ENCODE measurements around the gene KAT6B.

DNA sequence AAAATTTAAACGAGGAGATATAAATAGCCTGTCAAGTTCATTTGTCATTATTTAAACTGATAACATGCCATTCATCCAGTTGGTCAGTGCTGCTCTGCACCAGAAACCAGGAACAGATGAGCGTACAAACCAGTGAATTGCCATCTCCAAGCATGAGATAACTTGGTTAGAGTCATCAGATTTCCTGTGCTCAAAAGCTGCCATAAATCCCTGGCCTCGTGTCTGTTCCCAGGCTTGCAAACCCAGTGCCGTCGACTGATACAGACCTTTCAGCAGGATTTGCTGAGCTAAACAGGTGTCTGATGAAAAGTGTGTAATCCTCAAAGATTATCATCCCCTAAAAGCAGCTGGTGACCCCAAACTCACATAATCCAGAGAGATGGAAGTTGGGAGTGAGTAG is 189.0 kb downstream of the KAT6B start:
- TF ChIP-seq EZH2 (IDR thresholded peaks at IDR 0.05): no peak
- TF ChIP-seq, protein P1, sequence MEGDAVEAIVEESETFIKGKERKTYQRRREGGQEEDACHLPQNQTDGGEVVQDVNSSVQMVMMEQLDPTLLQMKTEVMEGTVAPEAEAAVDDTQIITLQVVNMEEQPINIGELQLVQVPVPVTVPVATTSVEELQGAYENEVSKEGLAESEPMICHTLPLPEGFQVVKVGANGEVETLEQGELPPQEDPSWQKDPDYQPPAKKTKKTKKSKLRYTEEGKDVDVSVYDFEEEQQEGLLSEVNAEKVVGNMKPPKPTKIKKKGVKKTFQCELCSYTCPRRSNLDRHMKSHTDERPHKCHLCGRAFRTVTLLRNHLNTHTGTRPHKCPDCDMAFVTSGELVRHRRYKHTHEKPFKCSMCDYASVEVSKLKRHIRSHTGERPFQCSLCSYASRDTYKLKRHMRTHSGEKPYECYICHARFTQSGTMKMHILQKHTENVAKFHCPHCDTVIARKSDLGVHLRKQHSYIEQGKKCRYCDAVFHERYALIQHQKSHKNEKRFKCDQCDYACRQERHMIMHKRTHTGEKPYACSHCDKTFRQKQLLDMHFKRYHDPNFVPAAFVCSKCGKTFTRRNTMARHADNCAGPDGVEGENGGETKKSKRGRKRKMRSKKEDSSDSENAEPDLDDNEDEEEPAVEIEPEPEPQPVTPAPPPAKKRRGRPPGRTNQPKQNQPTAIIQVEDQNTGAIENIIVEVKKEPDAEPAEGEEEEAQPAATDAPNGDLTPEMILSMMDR (IDR thresholded peaks at IDR 0.05): no peak
- no peak for TF ChIP-seq EZH2phosphoT487 (IDR thresholded peaks at IDR 0.05)

Data from neural progenitor cell (in vitro differentiated cells).